Measurements from ENCODE around the gene MIPEP. TPM values are rescaled to one million over a fixed set of nuclear protein-coding genes. Genes with fewer than 3 reads are reported as not detected.

MIPEP gene
- total RNA-seq, 2 experiments from 2014 or later: 13.2 to 15.5 TPM

DNA sequence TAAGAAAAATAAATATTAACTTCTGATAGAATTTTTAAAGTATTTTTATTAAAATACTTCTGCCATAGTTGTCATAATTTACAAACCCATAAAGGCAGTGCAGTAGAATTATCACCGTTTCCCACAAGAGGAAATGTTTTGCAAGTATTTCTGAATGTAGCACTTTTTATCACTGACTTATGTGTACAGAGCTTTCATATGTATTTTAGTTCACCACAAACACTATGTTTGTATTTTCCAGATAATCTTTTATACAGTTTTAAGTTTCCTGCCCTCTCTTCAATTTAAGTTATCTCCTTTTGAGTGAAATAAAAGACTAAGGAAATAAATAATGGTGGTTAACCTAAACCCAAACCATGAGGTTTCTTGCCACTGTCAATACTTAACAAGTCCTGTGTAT, 24.2 kb downstream of the MIPEP start:
- H3K27me3 Mint-ChIP-seq: no peaks in the 10 kb centered on the region
- H3K36me3 Mint-ChIP-seq (ENCODE audit: low read depth): peaks cover 12% of the 10 kb centered on the region
- ATAC-seq (no peak), DNase-seq (no peak)
- no peak overlapping the region for H3K27ac Mint-ChIP-seq
- intact Hi-C loops (cut with DNase I, micrococcal nuclease): no loop called here
- CTCF ChIA-PET: no interaction called here
- no peak overlapping the region for H3K4me3 Mint-ChIP-seq
- no peaks in the 10 kb centered on the region for H3K4me1 Mint-ChIP-seq
- POLR2A ChIA-PET: no interaction called here
- no peaks in the 10 kb centered on the region for H3K9me3 Mint-ChIP-seq (ENCODE audit: low read depth)

DNA sequence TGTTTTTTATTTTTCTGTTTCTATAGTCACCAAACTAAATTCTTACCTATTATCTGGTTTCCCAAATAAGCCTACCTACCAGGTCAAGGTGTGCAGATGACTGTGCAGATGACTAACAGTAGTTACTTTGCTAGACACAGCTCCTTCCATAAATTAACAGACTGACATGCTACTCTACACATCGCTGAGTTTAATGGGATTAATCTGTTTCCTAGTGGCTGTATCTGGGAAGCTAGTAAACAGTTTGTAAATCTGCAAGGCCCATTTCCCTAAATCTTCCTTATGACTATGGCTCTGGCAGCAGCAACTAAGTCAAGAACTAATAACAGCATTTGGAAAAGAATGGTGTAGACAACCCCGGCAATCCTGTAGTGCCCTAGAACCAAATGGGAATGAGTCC, 27.9 kb downstream of the MIPEP start:
- CTCF ChIA-PET: no interaction called here
- intact Hi-C loops (cut with DNase I, micrococcal nuclease): no loop called here
- Mint-ChIP-seq H3K27ac (no peak overlapping the region), H3K9me3 (ENCODE audit: low read depth) (no peaks in the 10 kb centered on the region), H3K36me3 (ENCODE audit: low read depth) (peaks cover 13% of the 10 kb centered on the region), H3K27me3 (no peaks in the 10 kb centered on the region), H3K4me3 (no peak overlapping the region), H3K4me1 (no peaks in the 10 kb centered on the region)
- POLR2A ChIA-PET: no interaction called here
- ATAC-seq (no peak), DNase-seq (no peak)

DNA sequence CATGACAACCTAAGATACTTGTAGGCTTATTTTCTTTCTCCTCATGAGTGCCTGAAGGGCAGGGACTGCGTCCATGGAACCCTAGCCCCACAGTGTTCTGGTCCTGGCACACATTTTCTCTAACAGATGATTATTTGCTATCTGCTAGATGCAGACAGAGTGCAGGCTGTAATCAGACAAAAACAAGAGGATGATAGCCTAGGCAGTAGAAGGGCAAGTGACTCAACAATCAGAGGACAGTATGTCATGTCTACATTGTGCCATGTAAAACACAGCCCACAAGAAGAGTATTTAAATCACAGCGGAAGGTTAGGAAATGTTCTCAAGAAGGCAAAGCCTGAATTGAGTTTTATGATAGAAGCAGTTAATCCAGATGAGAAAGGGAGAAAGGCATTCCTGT, 29.3 kb downstream of the MIPEP start:
- no peaks in the 10 kb centered on the region for H3K4me1 Mint-ChIP-seq
- H3K36me3 Mint-ChIP-seq (ENCODE audit: low read depth): peaks cover 16% of the 10 kb centered on the region
- CTCF ChIA-PET: no interaction called here
- no peak overlapping the region for H3K4me3 Mint-ChIP-seq
- H3K9me3 Mint-ChIP-seq (ENCODE audit: low read depth): no peaks in the 10 kb centered on the region
- intact Hi-C loops (cut with DNase I, micrococcal nuclease): no loop called here
- no peaks in the 10 kb centered on the region for H3K27me3 Mint-ChIP-seq
- no peak overlapping the region for H3K27ac Mint-ChIP-seq
- ATAC-seq: no peak
- POLR2A ChIA-PET: no interaction called here
- no peak for DNase-seq

DNA sequence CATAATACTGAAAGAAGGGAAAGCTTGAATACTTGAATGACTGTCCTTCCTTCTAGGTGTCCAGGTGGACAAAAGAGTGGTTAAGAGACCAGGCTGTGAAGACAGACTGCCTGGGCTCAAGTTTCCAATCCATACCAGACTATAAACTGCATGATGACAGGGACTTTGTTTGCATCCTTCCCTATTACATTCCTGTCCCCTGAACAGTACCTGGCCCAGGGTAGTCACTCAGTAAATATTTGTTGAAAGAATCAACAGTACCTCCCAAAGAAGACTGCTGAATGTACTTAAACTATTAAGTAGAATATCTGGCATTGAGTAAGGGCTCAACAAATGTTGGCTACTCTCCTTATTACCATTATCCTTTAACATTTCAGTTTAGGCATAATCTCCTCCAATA, 29.7 kb downstream of the MIPEP start:
- H3K27ac Mint-ChIP-seq: no peak overlapping the region
- no peak for DNase-seq
- intact Hi-C loops (cut with DNase I, micrococcal nuclease): no loop called here
- no peaks in the 10 kb centered on the region for H3K27me3 Mint-ChIP-seq
- POLR2A ChIA-PET: no interaction called here
- H3K4me1 Mint-ChIP-seq: no peaks in the 10 kb centered on the region
- CTCF ChIA-PET: no interaction called here
- H3K36me3 Mint-ChIP-seq (ENCODE audit: low read depth): peaks cover 16% of the 10 kb centered on the region
- H3K9me3 Mint-ChIP-seq (ENCODE audit: low read depth): no peaks in the 10 kb centered on the region
- no peak overlapping the region for H3K4me3 Mint-ChIP-seq
- ATAC-seq: no peak

DNA sequence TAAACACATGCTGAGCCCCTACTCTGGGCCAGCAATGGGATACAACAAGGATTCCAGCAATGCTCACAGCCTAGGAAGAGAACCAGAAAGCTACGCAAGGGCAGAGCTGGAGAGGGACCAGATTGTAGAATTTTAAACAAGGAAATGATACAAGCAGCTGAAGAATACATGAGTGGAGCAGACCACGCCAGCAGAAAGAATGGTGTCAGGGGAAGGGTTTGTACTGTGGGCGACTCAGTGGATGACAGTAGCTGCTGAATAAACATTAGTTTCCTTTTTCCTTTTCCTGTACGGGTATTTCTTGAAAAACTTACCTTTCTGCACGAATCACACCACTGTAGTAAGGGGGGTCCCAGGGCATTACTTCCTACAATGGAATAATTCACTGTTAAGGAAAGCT, 30.7 kb downstream of the MIPEP start:
- no peak overlapping the region for H3K4me3 Mint-ChIP-seq
- no peak for DNase-seq
- no peak overlapping the region for H3K27ac Mint-ChIP-seq
- CTCF ChIA-PET: interaction anchor here (0.7 to 1.1 kb wide), 2 partner anchors 10 to 274 kb away, joined by 3 to 4 read pairs; no protein-coding TSS in a partner anchor
- peaks cover 16% of the 10 kb centered on the region for H3K36me3 Mint-ChIP-seq (ENCODE audit: low read depth)
- POLR2A ChIA-PET: no interaction called here
- no peaks in the 10 kb centered on the region for H3K27me3 Mint-ChIP-seq
- intact Hi-C loops (cut with DNase I, micrococcal nuclease): no loop called here
- H3K9me3 Mint-ChIP-seq (ENCODE audit: low read depth): no peaks in the 10 kb centered on the region
- no peak for ATAC-seq
- H3K4me1 Mint-ChIP-seq: no peaks in the 10 kb centered on the region

DNA sequence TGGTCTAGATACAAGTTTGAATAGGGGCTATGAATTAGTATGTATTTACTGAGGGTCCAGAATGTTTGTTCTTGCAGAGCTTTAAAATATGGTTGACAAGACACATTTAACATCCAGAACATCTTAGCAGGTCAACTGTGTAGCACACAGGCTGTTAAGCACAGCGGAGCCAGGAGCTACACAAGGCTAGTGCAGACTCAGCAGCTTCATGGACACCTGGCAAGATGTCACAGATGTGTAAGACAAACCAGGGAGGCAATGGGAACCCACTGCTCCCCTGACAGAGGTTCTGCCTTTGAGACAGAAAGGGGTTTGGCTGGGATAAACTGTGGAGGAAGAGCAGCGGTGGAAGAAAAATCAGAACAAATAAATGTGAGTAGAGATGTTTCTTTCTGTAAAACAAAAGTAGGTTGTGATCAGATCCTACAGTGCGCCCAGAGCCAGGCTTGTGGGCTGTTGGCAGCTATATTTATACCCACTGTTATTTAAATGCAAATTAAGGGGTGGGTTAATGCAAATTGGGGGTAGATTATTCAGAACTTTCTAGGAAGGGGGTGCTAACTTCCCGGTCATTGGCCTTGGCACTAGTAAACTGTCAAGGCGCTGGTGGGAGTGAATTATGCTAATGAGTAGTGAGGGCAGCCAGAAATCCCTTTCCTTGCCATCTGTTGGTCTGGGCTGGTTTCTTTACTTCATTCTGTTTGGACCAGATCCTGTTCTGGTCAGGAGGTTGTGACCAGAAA, 33.0 kb downstream of the MIPEP start:
- DNase-seq (no peak), ATAC-seq (no peak)
- no peaks in the 10 kb centered on the region for H3K4me1 Mint-ChIP-seq
- H3K36me3 Mint-ChIP-seq (ENCODE audit: low read depth): peaks cover 14% of the 10 kb centered on the region
- no peaks in the 10 kb centered on the region for H3K27me3 Mint-ChIP-seq
- POLR2A ChIA-PET: no interaction called here
- intact Hi-C loops (cut with DNase I, micrococcal nuclease): no loop called here
- no peak overlapping the region for H3K4me3 Mint-ChIP-seq
- H3K9me3 Mint-ChIP-seq (ENCODE audit: low read depth): no peaks in the 10 kb centered on the region
- no peak overlapping the region for H3K27ac Mint-ChIP-seq
- CTCF ChIA-PET: no interaction called here

DNA sequence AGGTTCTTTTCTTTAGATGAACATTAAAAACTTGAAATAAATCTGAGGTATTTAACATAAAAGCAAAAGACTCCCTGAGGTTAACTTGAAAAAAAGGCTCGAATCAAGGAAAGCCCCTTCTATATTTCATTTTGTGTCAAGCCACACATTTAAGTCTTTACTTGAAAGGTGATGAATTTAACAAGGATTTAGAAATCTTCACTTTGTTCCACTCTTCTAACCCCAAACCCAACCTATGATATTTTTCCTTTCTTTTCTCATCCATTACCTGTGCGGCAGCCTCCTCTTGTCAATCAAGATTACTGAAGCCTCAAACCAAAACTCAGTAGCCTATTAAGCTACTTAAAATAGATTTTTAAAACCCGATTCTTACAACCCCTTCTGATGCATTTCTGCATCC, 33.8 kb downstream of the MIPEP start:
- POLR2A ChIA-PET: no interaction called here
- no peak for ATAC-seq
- no peak overlapping the region for H3K27ac Mint-ChIP-seq

DNA sequence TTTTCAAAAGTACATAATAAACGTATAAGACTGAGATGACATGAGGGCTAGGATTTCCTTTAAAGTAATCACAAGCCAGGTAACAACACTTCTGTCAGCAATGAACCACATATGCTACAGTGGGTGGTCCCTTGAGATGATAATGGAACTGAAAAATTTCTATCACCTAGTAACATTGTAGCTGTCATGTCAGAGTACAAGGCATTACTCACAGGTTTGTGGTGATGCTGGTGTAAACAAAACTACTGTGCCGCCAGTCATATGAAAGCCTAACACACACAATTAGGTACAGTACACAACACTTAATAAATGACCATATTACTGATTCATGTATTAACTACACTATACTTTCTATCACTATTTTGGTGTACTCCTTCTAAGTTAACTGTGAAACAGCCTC, 36.8 kb downstream of the MIPEP start:
- Mint-ChIP-seq H3K27ac (no peak overlapping the region), H3K4me1 (peaks cover 2% of the 10 kb centered on the region), H3K4me3 (no peak overlapping the region), H3K9me3 (ENCODE audit: low read depth) (no peaks in the 10 kb centered on the region), H3K36me3 (ENCODE audit: low read depth) (peaks cover 7% of the 10 kb centered on the region), H3K27me3 (no peaks in the 10 kb centered on the region)
- intact Hi-C loops (cut with DNase I, micrococcal nuclease): no loop called here
- DNase-seq (no peak), ATAC-seq (no peak)
- POLR2A ChIA-PET: no interaction called here
- CTCF ChIA-PET: no interaction called here

More for the DNA sequence above, 33.8 kb downstream of the MIPEP start:
- intact Hi-C loops (cut with DNase I, micrococcal nuclease): no loop called here
- Mint-ChIP-seq H3K36me3 (ENCODE audit: low read depth) (peaks cover 9% of the 10 kb centered on the region), H3K27me3 (no peaks in the 10 kb centered on the region), H3K4me1 (peaks cover under 1% of the 10 kb centered on the region), H3K4me3 (no peak overlapping the region), H3K9me3 (ENCODE audit: low read depth) (no peaks in the 10 kb centered on the region)
- no peak for DNase-seq
- CTCF ChIA-PET: no interaction called here

DNA sequence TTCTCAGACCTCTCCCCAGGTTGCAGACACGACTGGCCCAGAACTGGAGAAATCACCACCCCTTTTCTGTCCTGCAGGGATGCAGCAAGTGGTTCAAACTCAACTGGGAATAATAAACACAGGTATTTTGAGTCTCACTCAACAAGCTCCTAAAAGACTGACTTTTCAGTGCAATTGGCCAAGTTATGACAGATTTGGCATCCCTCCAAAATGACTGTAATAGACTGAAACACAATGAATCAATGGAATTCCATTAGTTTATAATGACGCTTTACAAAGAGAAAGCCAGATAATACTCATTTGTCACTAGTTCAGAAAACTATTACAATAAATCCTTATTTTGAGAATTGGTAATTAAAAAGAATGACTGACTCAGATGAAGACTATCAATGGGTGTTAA, 38.1 kb downstream of the MIPEP start:
- Mint-ChIP-seq H3K4me3 (no peak overlapping the region), H3K4me1 (peaks cover 2% of the 10 kb centered on the region), H3K9me3 (ENCODE audit: low read depth) (no peaks in the 10 kb centered on the region), H3K27me3 (no peaks in the 10 kb centered on the region), H3K36me3 (ENCODE audit: low read depth) (peaks cover 4% of the 10 kb centered on the region), H3K27ac (no peak overlapping the region)
- DNase-seq: no peak
- POLR2A ChIA-PET: no interaction called here
- no peak for ATAC-seq
- intact Hi-C loops (cut with DNase I, micrococcal nuclease): no loop called here
- CTCF ChIA-PET: no interaction called here

DNA sequence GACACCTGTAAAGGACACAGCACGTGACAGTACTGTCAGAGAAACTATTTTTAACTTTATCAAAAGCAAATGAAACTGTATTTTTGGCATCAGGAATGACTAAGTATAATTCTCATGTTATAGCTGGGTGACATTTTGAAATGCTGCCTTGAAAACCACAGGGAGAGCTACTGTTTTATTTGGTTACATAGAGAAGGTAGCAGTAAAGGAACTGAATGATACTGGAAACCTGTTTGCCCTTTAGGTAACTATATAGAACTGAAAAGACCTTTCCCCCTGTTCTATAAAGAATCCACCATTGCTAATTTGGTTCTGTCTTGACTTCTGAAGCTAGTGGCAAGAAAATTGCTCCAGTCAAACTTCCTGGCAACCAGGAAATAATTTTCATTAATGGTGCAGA, 39.1 kb downstream of the MIPEP start:
- intact Hi-C loops (cut with DNase I, micrococcal nuclease): no loop called here
- CTCF ChIA-PET: no interaction called here

DNA sequence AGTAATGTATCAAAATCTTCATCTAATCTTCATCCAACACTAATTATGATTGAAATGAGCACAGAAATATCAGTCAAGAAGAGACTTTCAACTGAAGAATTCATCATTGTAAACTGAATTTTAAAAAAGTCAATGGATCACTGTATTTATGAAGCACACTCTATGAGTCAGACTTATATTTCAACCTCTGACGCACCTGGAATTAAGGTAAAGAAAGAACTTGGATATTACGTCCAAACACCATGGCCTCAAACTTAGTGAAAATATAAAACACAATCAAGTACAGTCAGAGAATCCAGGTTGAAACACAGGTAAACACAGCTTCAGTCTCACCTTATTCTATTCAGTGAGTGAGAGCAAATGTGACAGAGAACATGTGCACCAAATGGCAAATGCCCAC, 39.5 kb downstream of the MIPEP start:
- intact Hi-C loops (cut with DNase I, micrococcal nuclease): no loop called here
- no peak overlapping the region for H3K27ac Mint-ChIP-seq
- ATAC-seq (no peak), DNase-seq (no peak)
- no peaks in the 10 kb centered on the region for H3K27me3 Mint-ChIP-seq
- no peak overlapping the region for H3K4me3 Mint-ChIP-seq
- ChIA-PET POLR2A (interaction anchor here (0.8 kb wide), 1 partner anchor 74 kb away, joined by 3 read pairs; no protein-coding TSS in a partner anchor), CTCF (no interaction called here)
- H3K4me1 Mint-ChIP-seq: peaks cover 2% of the 10 kb centered on the region
- no peaks in the 10 kb centered on the region for H3K9me3 Mint-ChIP-seq (ENCODE audit: low read depth)
- H3K36me3 Mint-ChIP-seq (ENCODE audit: low read depth): peaks cover 2% of the 10 kb centered on the region

More for the DNA sequence above, 39.1 kb downstream of the MIPEP start:
- Mint-ChIP-seq H3K36me3 (ENCODE audit: low read depth) (peaks cover 2% of the 10 kb centered on the region), H3K4me3 (no peak overlapping the region), H3K27ac (no peak overlapping the region), H3K9me3 (ENCODE audit: low read depth) (no peaks in the 10 kb centered on the region), H3K4me1 (peaks cover 2% of the 10 kb centered on the region), H3K27me3 (no peaks in the 10 kb centered on the region)
- no peak for ATAC-seq
- no peak for DNase-seq
- POLR2A ChIA-PET: interaction anchor here (0.8 kb wide), 1 partner anchor 74 kb away, joined by 3 read pairs; no protein-coding TSS in a partner anchor

DNA sequence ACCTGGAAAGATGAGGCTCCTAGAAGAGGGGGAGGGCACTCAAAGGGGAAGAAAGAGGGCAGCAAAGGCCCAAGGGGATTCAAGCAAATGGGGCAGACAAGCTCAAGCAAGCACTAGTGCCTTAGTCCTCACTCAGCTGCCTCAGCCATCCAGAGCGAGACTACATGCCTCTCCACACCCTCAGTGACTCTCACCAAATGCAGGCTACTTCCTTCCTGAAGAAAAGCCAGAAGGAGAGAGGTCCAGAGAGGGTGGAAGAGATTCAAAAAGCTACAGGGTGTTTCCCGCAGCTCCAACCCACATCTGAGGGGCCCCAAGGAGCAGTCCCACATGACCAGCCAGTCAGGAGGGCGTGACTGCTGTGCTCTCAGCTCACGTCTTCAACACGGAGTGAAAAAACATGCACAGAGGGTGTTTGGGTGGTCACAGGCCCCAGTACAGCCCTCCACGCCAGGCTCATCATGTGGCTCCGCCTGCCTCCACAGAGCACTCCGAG, 40.5 kb downstream of the MIPEP start:
- CTCF ChIA-PET: no interaction called here
- no peak overlapping the region for H3K27ac Mint-ChIP-seq
- POLR2A ChIA-PET: no interaction called here
- no peaks in the 10 kb centered on the region for H3K9me3 Mint-ChIP-seq (ENCODE audit: low read depth)
- peaks cover 9% of the 10 kb centered on the region for H3K4me1 Mint-ChIP-seq
- H3K27me3 Mint-ChIP-seq: no peaks in the 10 kb centered on the region
- no peak overlapping the region for H3K4me3 Mint-ChIP-seq
- no peak for ATAC-seq
- no peak for DNase-seq
- intact Hi-C loops (cut with DNase I, micrococcal nuclease): no loop called here
- H3K36me3 Mint-ChIP-seq (ENCODE audit: low read depth): peaks cover 3% of the 10 kb centered on the region
